OCI-LY1 (cell line): ENCODE measurements around the gene GANC.

Source experiments
- H2AFZ ChIP-seq: fragments of 200-600 bp; sonication (generic), shearing (Covaris generic); 2 replicates; pipeline ENCODE4 v1.6.0; 2014; ENCODE audit warnings: antibody characterized with exemption, mild to moderate bottlenecking, low read length
- H3F3A ChIP-seq: fragments of 200-600 bp; sonication (generic), shearing (Covaris generic); 2 replicates; pipeline ENCODE4 v1.6.0; 2014; ENCODE audit warnings: mild to moderate bottlenecking, antibody characterized with exemption, low read length, moderate library complexity; ENCODE audit not compliant: insufficient read depth
- H3K27ac ChIP-seq: fragments of 200-600 bp; sonication (generic); 2 replicates; pipeline ENCODE4 v1.5.1; 2014; ENCODE audit warnings: low read length, mixed run types, mild to moderate bottlenecking, low read depth; ENCODE audit not compliant: poor library complexity, severe bottlenecking
- H3K27me3 ChIP-seq: fragments of 200-600 bp; sonication (generic); 2 replicates; pipeline ENCODE4 v1.6.0; 2014; ENCODE audit warnings: antibody characterized with exemption, mild to moderate bottlenecking, low read length, moderate library complexity; ENCODE audit not compliant: insufficient read depth
- H3K36me3 ChIP-seq: fragments of 200-600 bp; sonication (generic); 2 replicates; pipeline ENCODE4 v1.6.1; 2014; ENCODE audit warnings: mild to moderate bottlenecking, antibody characterized with exemption, low read length, moderate library complexity, mixed read lengths; ENCODE audit not compliant: insufficient read depth
- H3K4me1 ChIP-seq: fragments of 200-600 bp; sonication (generic); 2 replicates; pipeline ENCODE4 v1.5.1; 2014; ENCODE audit warnings: mild to moderate bottlenecking, low read length, moderate library complexity; ENCODE audit not compliant: insufficient read depth, severe bottlenecking
- H3K4me2 ChIP-seq: fragments of 200-600 bp; sonication (generic), shearing (Covaris generic); 2 replicates; pipeline ENCODE4 v1.6.1; 2014; ENCODE audit warnings: low read length
- H3K4me3 ChIP-seq: fragments of 200-600 bp; sonication (generic); 2 replicates; pipeline ENCODE4 v1.5.1; 2014; ENCODE audit warnings: low read length, low read depth, mild to moderate bottlenecking, mixed read lengths; ENCODE audit not compliant: poor library complexity, severe bottlenecking
- H3K79me2 ChIP-seq: fragments of 200-600 bp; shearing (Covaris generic); 2 replicates; pipeline ENCODE4 v1.6.1; 2016; ENCODE audit warnings: mixed run types, low read length, mixed read lengths; ENCODE audit not compliant: insufficient read depth
- H3K9ac ChIP-seq: fragments of 200-600 bp; sonication (generic), shearing (Covaris generic); 2 replicates; pipeline ENCODE4 v1.6.1; 2014; ENCODE audit warnings: mild to moderate bottlenecking, low read length, mixed read lengths
- H3K9me2 ChIP-seq: fragments of 200-600 bp; sonication (generic), shearing (Covaris generic); 2 replicates; pipeline ENCODE4 v1.6.1; 2014; ENCODE audit warnings: low read depth, mild to moderate bottlenecking, low read length, mixed read lengths
- H3K9me3 ChIP-seq: fragments of 200-600 bp; shearing (Covaris generic); 2 replicates; pipeline ENCODE4 v1.6.1; 2014; ENCODE audit warnings: low read length, mixed read lengths
- H4K20me1 ChIP-seq: fragments of 200-600 bp; sonication (generic), shearing (Covaris generic); 2 replicates; pipeline ENCODE4 v1.6.0; 2016; ENCODE audit warnings: mild to moderate bottlenecking, low read length; ENCODE audit not compliant: insufficient read depth
- CTCF ChIP-seq: fragments of 200-600 bp; sonication (generic), shearing (Covaris generic); IDR thresholded peaks from 2 replicates; pipeline ENCODE4 v1.5.1; 2017; ENCODE audit warnings: mild to moderate bottlenecking, antibody characterized with exemption, low read length, moderate library complexity, mixed read lengths
- EZH2 ChIP-seq: fragments of 200-600 bp; sonication (generic), shearing (Covaris generic); IDR thresholded peaks from 2 replicates; pipeline ENCODE4 v1.8.0; 2017; ENCODE audit warnings: borderline replicate concordance, mixed run types, mild to moderate bottlenecking, antibody characterized with exemption, low read length, moderate library complexity, mixed read lengths

Gene GANC

GRCh38 chr15:42359985-42360384 is 87.0 kb downstream of the GANC start:
- Histone ChIP-seq H2AFZ (no peak overlapping the region), H3K9me3 (no peaks in the 10 kb centered on the region)

GRCh38 chr15:42360535-42361112 is 87.6 kb downstream of the GANC start:
- Histone ChIP-seq H2AFZ (no peak overlapping the region), H3K27ac (no peak overlapping the region), H3K9ac (no peak overlapping the region), H3K79me2 (no peaks in the 10 kb centered on the region), H3K36me3 (no peaks in the 10 kb centered on the region), H4K20me1 (no peaks in the 10 kb centered on the region), H3K9me2 (no peaks in the 10 kb centered on the region), H3K27me3 (no peaks in the 10 kb centered on the region), H3F3A (no peaks in the 10 kb centered on the region), H3K9me3 (no peaks in the 10 kb centered on the region), H3K4me1 (no peaks in the 10 kb centered on the region), H3K4me3 (no peak overlapping the region), H3K4me2 (no peak overlapping the region)
- TF ChIP-seq EZH2 (no peak), CTCF (no peak)

More at GRCh38 chr15:42359985-42360384, 87.0 kb downstream of the GANC start:
- Histone ChIP-seq H3F3A (no peaks in the 10 kb centered on the region), H3K4me3 (no peak overlapping the region), H3K4me2 (no peak overlapping the region), H3K9me2 (no peaks in the 10 kb centered on the region), H3K9ac (no peak overlapping the region), H3K27me3 (no peaks in the 10 kb centered on the region), H3K79me2 (no peaks in the 10 kb centered on the region), H3K27ac (no peak overlapping the region), H4K20me1 (no peaks in the 10 kb centered on the region), H3K4me1 (no peaks in the 10 kb centered on the region), H3K36me3 (no peaks in the 10 kb centered on the region)
- no peak for TF ChIP-seq CTCF
- no peak for TF ChIP-seq EZH2

- TF ChIP-seq CTCF (no peak), EZH2 (no peak)
- no peak overlapping the region for H3K4me3 ChIP-seq
- no peaks in the 10 kb centered on the region for H4K20me1 ChIP-seq
- no peaks in the 10 kb centered on the region for H3K9me3 ChIP-seq
- H3K79me2 ChIP-seq = no peaks in the 10 kb centered on the region
- no peak overlapping the region for H3K9ac ChIP-seq
- no peaks in the 10 kb centered on the region; the same call in 1 of the 2 replicates for H3K27me3 ChIP-seq
- no peaks in the 10 kb centered on the region for H3K36me3 ChIP-seq
- no peaks in the 10 kb centered on the region for H3K9me2 ChIP-seq
- H2AFZ ChIP-seq = no peak overlapping the region
- no peaks in the 10 kb centered on the region for H3K4me1 ChIP-seq
- H3K27ac ChIP-seq = no peak overlapping the region
- no peaks in the 10 kb centered on the region for H3F3A ChIP-seq
- H3K4me2 ChIP-seq = no peak overlapping the region
Observed at GRCh38 chr15:42363487-42363886, 90.5 kb downstream of the GANC start.
